Body of pancreas (tissue), 4 donors: ENCODE measurements around the gene ARID1A. TPM values are rescaled to one million over a fixed set of nuclear protein-coding genes. Genes with fewer than 3 reads are reported as not detected.

Experiments used
- ATAC-seq: fragments of 150-250 bp; one replicate; pipeline ENCODE4 v1.9.1; 2016
- DNase-seq, 4 donors: peaks; one replicate each; pipeline ENCODE4 v3.0.0-alpha.2; 2019
- H3K27ac ChIP-seq, 4 donors: fragments of 200-600 bp; sonication (generic); 1 replicate in 3 of 4; 2 replicates in 1 of 4; pipeline versions ENCODE4 v1.5.1 to v1.6.1; 2016 to 2019; ENCODE audit warnings: mild to moderate bottlenecking in 1 of 4, mixed read lengths in 1 of 4, moderate library complexity in 1 of 4
- H3K27me3 ChIP-seq, 2 donors: fragments of 200-600 bp; sonication (generic); one replicate each; pipeline ENCODE4 v1.6.0; 2016; ENCODE audit warnings: mild to moderate bottlenecking in 1 of 2
- H3K36me3 ChIP-seq, 2 donors: fragments of 200-600 bp; sonication (generic); replicated peaks in 1 of 2; 2 replicates each; pipeline ENCODE4 v1.5.1; 2016; ENCODE audit warnings: low read depth in 2 of 2; ENCODE audit not compliant: insufficient read depth in 1 of 2
- H3K4me1 ChIP-seq: fragments of 200-600 bp; sonication (generic); one replicate; pipeline ENCODE4 v1.6.0; 2016
- H3K4me3 ChIP-seq, 2 donors: fragments of 200-600 bp; sonication (generic); 1 replicate in 1 of 2; 2 replicates in 1 of 2; pipeline ENCODE4 v1.5.1; 2016 to 2019
- H3K9me3 ChIP-seq, 3 donors: fragments of 200-600 bp; sonication (generic); 1 replicate in 2 of 3; 2 replicates in 1 of 3; pipeline ENCODE4 v1.5.1; 2016
- CTCF ChIP-seq, 7 experiments: fragments of 450-650 bp in 4 of 7; fragments of 200-600 bp in 3 of 7; sonication (generic) in 3 of 7; IDR thresholded peaks; one replicate each; pipeline ENCODE4 v1.5.1; 2016 to 2019; ENCODE audit warnings: antibody characterized with exemption in 7 of 7
- POLR2A ChIP-seq, 3 donors: fragments of 450-650 bp; IDR thresholded peaks; one replicate each; pipeline ENCODE4 v1.6.1; 2016; ENCODE audit warnings: antibody characterized with exemption in 3 of 3, mild to moderate bottlenecking in 2 of 3
- WGBS, 2 donors: methylation state at CpG; one replicate each; pipeline ENCODE4 v1.1.5; 2017; 5-methylcytosine and 5-hydroxymethylcytosine counted together
- intact Hi-C: fragments of 100-400 bp; cut with DNase I; formaldehyde crosslinking; loops from one replicate; pipeline ENCODE4 v1.15.1; 2023
- total RNA-seq, 2 donors: library from RNA; depleted of rRNA; stranded (reverse); fragments of >200 nt; gene quantifications; one replicate each; pipeline ENCODE4 v1.1.0, GENCODE V29; 2016

Gene ARID1A
- total RNA-seq, 2 donors from 2014 or later, result 23.7 to 25.9 TPM

GRCh38 chr1:26677306-26678115 lies 18.3 kb upstream of the ARID1A start:
- H3K27ac ChIP-seq, result peak overlapping the region in 3 of 4 donors; percentile 50 to 62 (median 61)
- intact Hi-C loops, result loop anchor here (10.0 kb wide), 1 partner anchor 117 kb away; no protein-coding TSS in a partner anchor
- H3K4me1 ChIP-seq, result peaks cover 16% of the 10 kb centered on the region
- TF ChIP-seq CTCF (IDR thresholded peaks at IDR 0.05) (peak; percentile 54 to 97 (median 93)), POLR2A (IDR thresholded peaks at IDR 0.05) (peak in 2 of 3 donors; percentile 25 to 32)
- DNase-seq (peak; percentile 91 to 98 (median 97)), ATAC-seq (peak; percentile 100)
- H3K4me3 ChIP-seq, result no peak overlapping the region
- no peaks in the 10 kb centered on the region for H3K27me3 ChIP-seq
- no peaks in the 10 kb centered on the region for H3K36me3 ChIP-seq
- H3K9me3 ChIP-seq, result no peaks in the 10 kb centered on the region
- 1 to 2% methylated on average over 9 of the region's 9 CpGs for WGBS, 2 donors

GRCh38 chr1:26684763-26685508 lies 10.9 kb upstream of the ARID1A start:
- TF ChIP-seq POLR2A (IDR thresholded peaks at IDR 0.05), result no peak

DNA sequence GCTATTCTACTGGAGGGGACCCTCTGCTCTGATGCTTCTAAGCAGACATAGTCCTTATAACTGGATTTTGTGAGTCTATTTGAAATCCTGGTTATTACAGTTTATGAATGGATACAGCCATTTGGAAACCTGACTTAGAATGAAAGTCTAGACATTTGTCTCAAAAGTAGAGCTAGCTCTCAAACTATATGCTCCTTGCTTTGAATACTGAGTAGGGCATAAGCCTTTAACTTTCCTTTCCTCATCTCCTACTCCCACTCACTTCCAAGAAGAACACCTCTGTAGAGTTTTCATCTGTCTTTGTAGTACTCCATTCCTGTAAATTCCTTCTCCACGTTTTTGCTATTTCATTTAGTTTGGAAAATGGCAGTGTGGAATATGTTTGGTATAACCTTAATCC lies 9.0 kb upstream of the ARID1A start:
- no peak overlapping the region for H3K4me3 ChIP-seq
- DNase-seq (no peak), ATAC-seq (no peak)
- 15 to 20% methylated on average over 1 of the region's 1 CpG for WGBS, 2 donors
- no peaks in the 10 kb centered on the region for H3K27me3 ChIP-seq
- H3K27ac ChIP-seq, result no peak overlapping the region
- no peaks in the 10 kb centered on the region for H3K9me3 ChIP-seq
- TF ChIP-seq POLR2A (IDR thresholded peaks at IDR 0.05), result no peak
- TF ChIP-seq CTCF (IDR thresholded peaks at IDR 0.05), result no peak
- H3K36me3 ChIP-seq, result no peaks in the 10 kb centered on the region
- peaks cover 20% of the 10 kb centered on the region for H3K4me1 ChIP-seq
- intact Hi-C loops, result no loop called here

More at GRCh38 chr1:26684763-26685508, 10.9 kb upstream of the ARID1A start:
- ATAC-seq, result no peak
- no peak for DNase-seq
- no peak overlapping the region for H3K27ac ChIP-seq
- no peaks in the 10 kb centered on the region for H3K9me3 ChIP-seq
- H3K36me3 ChIP-seq, result no peaks in the 10 kb centered on the region
- intact Hi-C loops, result no loop called here
- H3K27me3 ChIP-seq, result no peaks in the 10 kb centered on the region
- peaks cover 2% of the 10 kb centered on the region for H3K4me1 ChIP-seq
- 82 to 85% methylated on average over 4 of the region's 4 CpGs for WGBS, 2 donors
- no peak overlapping the region for H3K4me3 ChIP-seq

DNA sequence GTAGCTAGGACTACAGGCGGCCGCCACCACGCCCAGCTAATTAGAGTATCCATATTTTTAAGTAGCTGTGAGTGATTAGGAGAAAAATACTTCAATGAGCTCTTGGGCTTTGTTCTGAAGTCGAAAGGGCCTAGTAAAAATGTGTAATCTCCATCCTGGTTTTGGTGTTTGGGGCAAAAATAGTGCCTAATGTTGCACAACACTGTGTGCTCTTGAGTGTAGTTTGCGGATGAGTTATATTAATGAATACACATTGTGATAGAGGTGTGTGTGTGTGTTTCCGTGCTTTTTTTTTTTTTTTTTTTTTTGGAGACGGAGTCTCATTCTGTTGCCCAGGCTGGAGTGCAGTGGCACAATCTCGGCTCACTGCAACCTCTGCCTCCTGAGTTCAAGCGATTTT lies 6.3 kb upstream of the ARID1A start:
- TF ChIP-seq CTCF (IDR thresholded peaks at IDR 0.05), result no peak
- TF ChIP-seq POLR2A (IDR thresholded peaks at IDR 0.05), result no peak
- intact Hi-C loops, result no loop called here
- ATAC-seq (no peak), DNase-seq (no peak)
- no peak overlapping the region for H3K27ac ChIP-seq
- peaks cover 38% of the 10 kb centered on the region for H3K4me1 ChIP-seq
- H3K4me3 ChIP-seq, result no peak overlapping the region
- no peaks in the 10 kb centered on the region for H3K27me3 ChIP-seq
- H3K9me3 ChIP-seq, result no peaks in the 10 kb centered on the region
- WGBS, 2 donors, result 91 to 94% methylated on average over 8 to 9 of the region's 9 CpGs
- no peaks in the 10 kb centered on the region for H3K36me3 ChIP-seq

DNA sequence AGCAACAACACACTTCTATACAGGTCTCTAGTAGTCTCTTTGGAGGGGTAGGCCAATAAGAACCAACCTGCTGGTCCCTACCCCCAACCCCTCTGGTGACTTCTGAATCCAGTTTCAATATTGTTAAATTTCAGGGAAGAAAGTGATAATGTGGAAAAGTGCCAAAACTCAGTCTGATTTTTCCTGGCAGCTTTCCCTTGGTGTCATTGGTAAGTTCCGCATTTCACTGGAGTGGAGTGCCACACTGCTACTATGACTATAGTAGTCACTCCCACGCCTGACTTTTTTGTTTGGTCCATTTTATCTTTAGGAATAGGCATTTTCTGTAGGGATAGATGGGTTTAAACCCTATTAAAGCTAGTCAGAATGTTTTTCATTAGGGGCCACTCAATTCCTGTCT lies 5.7 kb upstream of the ARID1A start:
- Histone ChIP-seq H3K27ac (peak overlapping the region in 3 of 4 donors; percentile 96 to 99 (median 96)), H3K4me3 (no peak overlapping the region)
- DNase-seq, result peak; percentile 23 to 70 (median 34)

More for the DNA sequence above, 5.7 kb upstream of the ARID1A start:
- peaks cover 44% of the 10 kb centered on the region for H3K4me1 ChIP-seq
- 6 to 16% methylated on average over 2 of the region's 2 CpGs for WGBS, 2 donors
- no peaks in the 10 kb centered on the region for H3K27me3 ChIP-seq
- intact Hi-C loops, result no loop called here
- H3K36me3 ChIP-seq, result no peaks in the 10 kb centered on the region
- no peak for ATAC-seq
- TF ChIP-seq POLR2A (IDR thresholded peaks at IDR 0.05), result no peak
- TF ChIP-seq CTCF (IDR thresholded peaks at IDR 0.05), result no peak
- no peaks in the 10 kb centered on the region for H3K9me3 ChIP-seq
